OCI-M2 (cell line): ENCODE data around the gene FAM222B.

Source experiments
- DNase-seq: peaks from one replicate; lab custom pipeline; 2025; ENCODE audit not compliant: unreplicated experiment; lab: John Stamatoyannopoulos, UW

Gene FAM222B

DNA sequence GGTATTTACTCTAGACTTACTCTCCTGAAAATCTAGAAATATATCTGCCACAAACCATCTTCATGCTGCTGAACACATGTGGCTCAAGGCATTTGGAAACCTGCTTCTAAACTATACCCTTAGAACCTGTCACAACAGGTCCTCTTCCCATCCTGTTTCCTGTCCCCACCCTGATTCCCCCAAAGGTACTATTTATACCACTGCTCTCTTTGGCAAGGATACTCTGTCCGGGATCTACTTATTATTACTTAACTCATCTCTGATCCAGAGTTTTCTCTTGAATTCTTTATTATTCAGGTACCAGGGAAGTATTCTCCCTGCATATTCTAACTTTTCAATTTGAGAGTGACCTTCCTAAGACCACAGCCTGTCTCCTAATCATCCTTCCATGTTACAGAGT is 65.4 kb downstream of the FAM222B start:
- no peak for DNase-seq

- DNase-seq, result no peak
Measured at GRCh38 chr17:28774206-28774605, 68.4 kb downstream of the FAM222B start.

DNA sequence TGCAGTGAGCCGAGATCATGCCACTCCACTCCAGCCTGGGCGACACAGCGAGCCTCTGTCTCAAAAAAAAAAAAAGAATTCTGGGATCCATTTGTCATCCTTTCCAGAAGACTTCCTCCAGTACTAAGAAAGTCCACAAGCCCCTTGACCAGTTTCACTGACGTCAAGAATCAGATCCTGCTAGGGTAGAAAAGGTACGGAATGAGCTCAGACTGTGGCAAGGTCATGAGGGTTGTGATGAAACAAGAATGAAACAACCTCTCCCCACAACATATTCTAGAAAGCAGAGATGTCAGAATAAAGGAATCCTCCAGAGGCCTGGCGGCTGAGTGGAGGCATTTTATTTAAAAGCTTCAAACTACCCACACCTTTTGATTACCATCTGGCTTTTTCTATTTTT is 68.9 kb downstream of the FAM222B start:
- no peak for DNase-seq

GRCh38 chr17:28765038-28765437 is 77.6 kb downstream of the FAM222B start:
- no peak for DNase-seq

DNA sequence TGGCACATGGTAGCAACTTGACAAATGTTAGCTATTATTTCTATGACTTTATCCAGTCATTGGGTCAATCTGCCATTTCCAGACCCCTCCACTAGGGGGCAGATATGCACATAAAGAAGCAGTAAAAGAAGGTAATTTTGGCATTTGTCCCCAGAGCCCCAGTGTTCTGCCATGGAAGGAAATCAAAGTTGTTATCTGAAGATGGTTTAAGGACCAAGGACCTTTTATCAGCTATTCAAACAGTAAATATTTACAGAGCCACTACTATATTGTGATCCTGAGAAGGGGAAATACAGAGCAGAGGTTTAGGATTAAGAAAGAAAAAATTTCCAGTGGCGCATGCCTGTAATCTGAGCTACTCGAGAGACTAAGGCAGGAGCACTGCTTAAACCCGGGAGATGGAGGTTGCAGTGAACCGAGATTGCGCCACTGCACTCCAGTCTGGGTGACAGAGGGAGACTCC is 78.8 kb downstream of the FAM222B start:
- no peak for DNase-seq

GRCh38 chr17:28763137-28763799 is 79.3 kb downstream of the FAM222B start:
- no peak for DNase-seq

DNA sequence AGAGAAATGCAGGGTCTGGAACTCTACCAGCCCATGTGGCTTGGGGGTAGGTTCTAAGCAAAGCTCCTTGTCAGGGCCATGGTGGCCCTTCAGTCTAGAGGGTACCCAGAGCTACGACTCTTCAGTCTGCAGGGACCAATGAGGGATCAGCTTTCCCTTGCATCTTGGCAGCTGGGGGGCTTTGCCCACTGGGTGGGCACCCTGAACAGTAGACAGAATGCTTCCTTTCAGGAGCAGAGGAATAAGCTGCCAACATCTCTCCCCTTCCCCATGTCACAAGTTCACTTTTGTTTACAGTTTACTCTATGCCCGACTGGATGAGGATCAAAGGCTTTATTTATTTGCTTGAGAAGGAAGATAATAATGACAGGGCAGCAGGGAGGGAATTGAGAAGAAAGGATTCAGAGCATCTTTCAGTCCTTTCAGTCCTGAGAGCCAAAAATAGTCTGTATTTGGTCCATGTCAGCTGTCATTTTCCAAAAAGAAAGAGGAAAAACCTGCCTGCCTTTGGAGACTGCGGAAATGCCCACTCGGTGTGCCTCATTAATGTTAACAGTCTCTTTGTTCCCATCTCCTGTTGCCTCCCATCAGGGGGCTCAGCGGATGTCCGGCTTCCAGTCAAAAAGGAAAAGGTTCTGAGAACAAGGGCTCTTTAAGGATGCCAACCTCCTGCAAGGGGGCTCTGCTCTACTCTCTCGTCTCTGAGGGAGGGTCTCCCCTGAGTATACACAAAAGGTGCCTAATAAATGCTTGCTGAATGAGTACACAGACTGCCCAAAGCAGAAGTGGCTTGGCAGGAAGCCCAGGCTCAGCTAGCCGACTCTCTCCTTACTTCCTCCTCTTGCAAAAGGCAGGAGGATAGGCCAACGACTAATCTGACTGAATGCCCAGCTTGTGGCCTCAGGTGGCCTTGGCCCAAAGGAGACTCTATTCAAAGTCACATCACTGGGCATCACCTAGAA is 81.7 kb downstream of the FAM222B start:
- no peak for DNase-seq

DNA sequence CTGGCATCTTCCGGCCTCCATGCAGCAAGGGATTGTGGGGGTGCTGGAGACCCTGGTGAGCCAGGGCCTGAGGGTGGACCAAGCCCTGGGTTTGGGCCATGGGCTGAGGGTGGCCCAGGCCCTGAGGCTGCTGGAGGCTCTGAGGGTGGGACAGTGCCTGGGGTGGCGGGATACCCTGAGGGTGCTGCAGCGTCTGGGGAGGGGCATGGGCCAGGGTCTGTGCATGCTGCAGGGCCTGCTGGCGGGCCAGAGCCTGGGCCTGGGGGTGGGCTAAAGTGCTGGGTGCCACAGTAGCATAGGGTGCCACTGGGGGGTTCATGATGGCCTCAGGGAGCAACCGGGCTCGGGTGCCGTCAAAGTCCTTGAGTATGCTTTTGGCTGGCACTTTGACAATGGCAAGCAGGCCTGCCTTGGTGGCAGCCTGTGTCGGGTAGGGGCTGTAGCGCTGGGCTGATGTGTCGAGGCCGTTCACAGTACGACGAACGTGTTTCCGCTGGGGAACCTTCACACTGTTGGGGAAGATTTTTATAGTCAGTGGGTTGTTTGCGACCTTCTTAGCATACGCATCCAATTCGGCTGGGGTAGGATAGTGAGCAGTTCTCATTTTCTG is 83.2 kb downstream of the FAM222B start:
- DNase-seq, result no peak

GRCh38 chr17:28758411-28759121 is 84.0 kb downstream of the FAM222B start:
- no peak for DNase-seq

- DNase-seq, result no peak
Measured at GRCh38 chr17:28756049-28756804, 86.4 kb downstream of the FAM222B start.

DNA sequence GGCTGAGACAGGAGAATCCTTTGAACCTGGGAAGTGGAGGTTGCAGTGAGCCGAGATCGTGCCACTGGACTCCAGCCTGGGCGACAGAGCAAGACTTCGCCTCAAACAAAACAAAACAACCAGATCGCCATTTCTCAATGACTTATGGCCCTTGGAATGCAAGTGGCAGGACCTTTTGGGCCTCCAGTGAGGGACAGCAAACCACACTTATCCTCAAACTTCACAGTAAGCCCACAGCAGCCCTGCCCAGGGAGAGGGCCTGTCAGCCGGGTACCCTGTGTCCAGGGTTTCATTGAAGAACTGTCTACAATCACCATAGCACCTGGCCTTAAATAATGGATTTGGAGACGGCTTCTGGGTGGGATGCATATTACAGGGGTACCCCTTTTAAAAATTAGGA is 87.1 kb downstream of the FAM222B start:
- DNase-seq, result no peak

GRCh38 chr17:28751600-28752366 is 90.8 kb downstream of the FAM222B start:
- DNase-seq, result no peak

DNA sequence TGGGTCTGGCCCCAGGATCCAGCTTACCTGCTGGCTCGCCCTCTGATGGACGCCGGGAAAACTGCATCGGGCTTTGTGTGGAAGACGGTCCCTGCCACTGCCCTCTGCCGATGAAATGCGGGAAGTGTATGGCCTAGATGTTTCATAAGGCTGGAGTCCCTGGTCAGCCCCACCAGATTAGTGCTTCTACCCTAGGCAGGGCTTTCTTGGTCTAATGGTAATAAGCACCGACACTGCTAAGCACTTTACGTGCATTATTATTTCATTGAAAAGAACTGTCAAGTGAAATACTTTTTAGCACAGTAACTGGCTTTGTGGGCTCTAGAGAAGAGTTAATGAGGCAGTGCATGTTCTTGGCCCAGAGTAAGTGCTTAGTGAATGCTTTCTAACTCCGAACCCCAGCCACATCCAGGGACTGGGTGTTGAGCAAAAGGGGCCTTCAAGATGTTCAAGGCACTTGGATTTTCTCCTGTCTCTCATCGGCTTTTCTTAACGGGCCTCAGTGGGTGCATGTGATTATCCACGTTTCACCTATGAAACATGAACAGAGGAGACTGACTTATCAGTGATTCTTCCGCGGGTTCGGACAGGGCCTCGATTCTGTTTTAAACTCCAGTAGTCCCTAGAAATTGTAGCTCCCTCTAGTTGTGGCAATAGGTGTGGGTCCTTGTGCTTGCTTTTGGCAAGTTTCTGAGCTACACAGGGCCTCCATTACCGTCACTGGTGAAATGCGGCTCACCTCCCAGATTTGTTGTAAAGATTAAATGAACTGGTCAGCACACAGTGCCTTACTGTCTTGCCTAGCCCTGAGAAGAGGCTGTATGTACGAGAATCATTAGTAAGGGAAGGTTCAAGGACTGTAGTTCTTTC is 92.2 kb downstream of the FAM222B start:
- DNase-seq, result peak; percentile 54

GRCh38 chr17:28749516-28750177 is 92.9 kb downstream of the FAM222B start:
- DNase-seq, result no peak

DNA sequence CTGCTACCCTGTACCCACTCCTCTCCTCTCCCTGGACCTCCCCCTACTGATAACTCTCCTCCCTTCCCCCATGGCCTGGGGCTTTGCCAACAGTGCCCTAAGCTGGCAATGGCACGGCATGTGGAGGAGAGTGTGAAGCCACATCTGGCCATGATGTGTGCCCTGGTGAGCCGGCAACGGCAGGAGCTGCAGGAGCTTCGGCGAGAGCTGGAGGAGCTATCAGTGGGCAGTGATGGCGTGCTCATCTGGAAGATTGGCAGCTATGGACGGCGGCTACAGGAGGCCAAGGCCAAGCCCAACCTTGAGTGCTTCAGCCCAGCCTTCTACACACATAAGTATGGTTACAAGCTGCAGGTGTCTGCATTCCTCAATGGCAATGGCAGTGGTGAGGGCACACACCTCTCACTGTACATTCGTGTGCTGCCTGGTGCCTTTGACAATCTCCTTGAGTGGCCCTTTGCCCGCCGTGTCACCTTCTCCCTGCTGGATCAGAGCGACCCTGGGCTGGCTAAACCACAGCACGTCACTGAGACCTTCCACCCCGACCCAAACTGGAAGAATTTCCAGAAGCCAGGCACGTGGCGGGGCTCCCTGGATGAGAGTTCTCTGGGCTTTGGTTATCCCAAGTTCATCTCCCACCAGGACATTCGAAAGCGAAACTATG is 93.6 kb downstream of the FAM222B start:
- no peak for DNase-seq

- DNase-seq, result no peak
Measured at GRCh38 chr17:28747801-28748750, 94.5 kb downstream of the FAM222B start.
